COLO829 (cell line): ENCODE results near the gene NFIA.

Experiments
- DNase-seq: peaks from one replicate; pipeline ENCODE4 v3.0.0; 2012; ENCODE audit warnings: low spot score

The NFIA gene

GRCh38 chr1:61299463-61299862 is 217.1 kb downstream of the NFIA start:
- DNase-seq: no peak

- DNase-seq: no peak
Measured at GRCh38 chr1:61300899-61301298, 218.5 kb downstream of the NFIA start.

- DNase-seq: no peak
Measured at GRCh38 chr1:61301824-61302657, 219.7 kb downstream of the NFIA start.

GRCh38 chr1:61307422-61308142 is 225.2 kb downstream of the NFIA start:
- DNase-seq: no peak

GRCh38 chr1:61310057-61310456 is 227.7 kb downstream of the NFIA start:
- no peak for DNase-seq

- DNase-seq: no peak
Measured at GRCh38 chr1:61310538-61310937, 228.2 kb downstream of the NFIA start.

GRCh38 chr1:61313906-61314422 is 231.6 kb downstream of the NFIA start:
- DNase-seq: no peak

GRCh38 chr1:61315011-61315410 is 232.7 kb downstream of the NFIA start:
- no peak for DNase-seq

GRCh38 chr1:61316493-61316892 is 234.1 kb downstream of the NFIA start:
- DNase-seq: no peak

- no peak for DNase-seq
Measured at GRCh38 chr1:61318319-61319125, 236.2 kb downstream of the NFIA start.

- no peak for DNase-seq
Measured at GRCh38 chr1:61320575-61320974, 238.2 kb downstream of the NFIA start.

GRCh38 chr1:61322008-61322744 is 239.8 kb downstream of the NFIA start:
- no peak for DNase-seq

- no peak for DNase-seq
Measured at GRCh38 chr1:61322769-61323168, 240.4 kb downstream of the NFIA start.

GRCh38 chr1:61323681-61324328 is 241.4 kb downstream of the NFIA start:
- DNase-seq: no peak

- no peak for DNase-seq
Measured at GRCh38 chr1:61326713-61327112, 244.4 kb downstream of the NFIA start.

GRCh38 chr1:61327436-61327835 is 245.1 kb downstream of the NFIA start:
- DNase-seq: no peak

GRCh38 chr1:61329556-61329955 is 247.2 kb downstream of the NFIA start:
- DNase-seq: no peak

GRCh38 chr1:61330018-61330417 is 247.7 kb downstream of the NFIA start:
- no peak for DNase-seq

GRCh38 chr1:61330571-61330970 is 248.2 kb downstream of the NFIA start:
- no peak for DNase-seq

GRCh38 chr1:61332196-61332753 is 249.9 kb downstream of the NFIA start:
- no peak for DNase-seq

GRCh38 chr1:61332796-61333195 is 250.4 kb downstream of the NFIA start:
- DNase-seq: no peak
